Smooth muscle cell (in vitro differentiated cells): ENCODE data around the gene DIP2C. TPM values are rescaled to one million over a fixed set of nuclear protein-coding genes. Genes with fewer than 3 reads are reported as not detected.

Source experiments
- DNase-seq: peaks from one replicate; lab custom pipeline; 2025; ENCODE audit not compliant: unreplicated experiment; lab: John Stamatoyannopoulos, UW
- H2AFZ ChIP-seq: fragments of 200-600 bp; sonication (generic); 2 replicates; pipeline ENCODE4 v1.6.0; 2016; ENCODE audit warnings: antibody characterized with exemption, low read depth, mild to moderate bottlenecking
- H3F3A ChIP-seq: fragments of 200-600 bp; sonication (generic); 2 replicates; pipeline ENCODE4 v1.6.0; 2017; ENCODE audit warnings: antibody characterized with exemption, low read depth
- H3K27ac ChIP-seq: fragments of 200-600 bp; sonication (generic); 2 replicates; pipeline ENCODE4 v1.5.1; 2016; ENCODE audit warnings: low read depth, mild to moderate bottlenecking
- H3K27me3 ChIP-seq: fragments of 200-600 bp; sonication (generic); 2 replicates; pipeline ENCODE4 v1.6.1; 2016; ENCODE audit warnings: low read depth, mild to moderate bottlenecking
- H3K36me3 ChIP-seq: fragments of 200-600 bp; sonication (generic); 2 replicates; pipeline ENCODE4 v1.5.1; 2016; ENCODE audit warnings: low read depth
- H3K4me1 ChIP-seq: fragments of 200-600 bp; sonication (generic); 2 replicates; pipeline ENCODE4 v1.5.1; 2016; ENCODE audit warnings: low read depth
- H3K4me2 ChIP-seq: fragments of 200-600 bp; sonication (generic); 2 replicates; pipeline ENCODE4 v1.6.0; 2016; ENCODE audit warnings: mild to moderate bottlenecking
- H3K4me3 ChIP-seq: fragments of 200-600 bp; sonication (generic); 2 replicates; pipeline ENCODE4 v1.5.1; 2016; ENCODE audit warnings: mild to moderate bottlenecking
- H3K79me2 ChIP-seq: fragments of 200-600 bp; sonication (generic); 2 replicates; pipeline ENCODE4 v1.6.0; 2016; ENCODE audit warnings: low read depth, mild to moderate bottlenecking
- H3K9ac ChIP-seq: fragments of 200-600 bp; sonication (generic); 2 replicates; pipeline ENCODE4 v1.6.0; 2016; ENCODE audit warnings: low read depth
- H3K9me3 ChIP-seq: fragments of 200-600 bp; sonication (generic); replicated peaks from 2 replicates; pipeline ENCODE4 v1.5.1; 2016; ENCODE audit warnings: low read depth
- H4K20me1 ChIP-seq: fragments of 200-600 bp; sonication (generic); 2 replicates; pipeline ENCODE4 v1.6.0; 2016; ENCODE audit warnings: low read depth
- WGBS: methylation state at CpG from one replicate; pipeline ENCODE4 v1.1.7; 2016; ENCODE audit warnings: low lambda C conversion rate; 5-methylcytosine and 5-hydroxymethylcytosine counted together
- polyA plus RNA-seq: library from polyadenylated mRNA; unstranded; fragments of >200 nt; fragmentation: Nextera tagmentation; extraction: Ambion mirVana; gene quantifications from 2 replicates; pipeline ENCODE4 v1.2.1, GENCODE V29; 2016
- total RNA-seq: library from RNA; depleted of rRNA; stranded (reverse); fragments of >200 nt; gene quantifications from 2 replicates; pipeline ENCODE4 v1.2.3, GENCODE V29; 2014
- TF ChIP-seq, protein P1 (sequence below): fragments of 200-600 bp; sonication (generic); IDR thresholded peaks from 2 replicates; pipeline ENCODE4 v1.5.1; 2017; ENCODE audit warnings: borderline replicate concordance, mild to moderate bottlenecking, antibody characterized with exemption; ENCODE audit not compliant: insufficient read depth, poor library complexity, severe bottlenecking

DIP2C gene
- total and polyA plus RNA-seq, 2 experiments from 2014 or later: 14.9 to 15.3 TPM

DNA sequence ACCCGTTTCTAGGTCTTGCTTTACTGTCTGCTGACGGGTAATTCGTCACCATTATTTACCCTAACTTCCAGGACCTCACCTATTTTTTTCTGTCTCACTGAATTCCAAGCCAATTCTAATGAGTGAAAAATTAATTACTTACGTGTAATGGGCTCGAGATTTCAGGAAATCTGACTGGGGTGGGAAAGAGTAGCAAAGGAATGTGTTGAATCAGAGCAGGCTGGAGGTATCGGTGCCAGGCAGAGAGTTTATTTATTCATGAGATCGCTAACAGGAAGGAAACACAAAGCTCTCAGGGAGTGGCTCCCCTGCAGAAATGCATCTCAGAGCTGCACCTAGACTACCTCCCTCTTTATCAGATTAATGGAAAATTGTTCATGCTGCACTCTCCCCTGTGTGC lies 4.0 kb upstream of the DIP2C start:
- no peak overlapping the region for H3K9ac ChIP-seq
- no peak overlapping the region for H3K4me3 ChIP-seq
- peaks cover 7% of the 10 kb centered on the region for H3K4me1 ChIP-seq
- H3K9me3 ChIP-seq: no peaks in the 10 kb centered on the region
- 50% methylated on average over 7 of the region's 7 CpGs for WGBS
- H2AFZ ChIP-seq: no peak overlapping the region
- no peak overlapping the region for H3K27ac ChIP-seq
- H4K20me1 ChIP-seq: peaks cover 4% of the 10 kb centered on the region
- H3K27me3 ChIP-seq: no peaks in the 10 kb centered on the region
- no peak for DNase-seq
- H3K4me2 ChIP-seq: no peak overlapping the region
- no peaks in the 10 kb centered on the region for H3F3A ChIP-seq
- TF ChIP-seq, protein P1, sequence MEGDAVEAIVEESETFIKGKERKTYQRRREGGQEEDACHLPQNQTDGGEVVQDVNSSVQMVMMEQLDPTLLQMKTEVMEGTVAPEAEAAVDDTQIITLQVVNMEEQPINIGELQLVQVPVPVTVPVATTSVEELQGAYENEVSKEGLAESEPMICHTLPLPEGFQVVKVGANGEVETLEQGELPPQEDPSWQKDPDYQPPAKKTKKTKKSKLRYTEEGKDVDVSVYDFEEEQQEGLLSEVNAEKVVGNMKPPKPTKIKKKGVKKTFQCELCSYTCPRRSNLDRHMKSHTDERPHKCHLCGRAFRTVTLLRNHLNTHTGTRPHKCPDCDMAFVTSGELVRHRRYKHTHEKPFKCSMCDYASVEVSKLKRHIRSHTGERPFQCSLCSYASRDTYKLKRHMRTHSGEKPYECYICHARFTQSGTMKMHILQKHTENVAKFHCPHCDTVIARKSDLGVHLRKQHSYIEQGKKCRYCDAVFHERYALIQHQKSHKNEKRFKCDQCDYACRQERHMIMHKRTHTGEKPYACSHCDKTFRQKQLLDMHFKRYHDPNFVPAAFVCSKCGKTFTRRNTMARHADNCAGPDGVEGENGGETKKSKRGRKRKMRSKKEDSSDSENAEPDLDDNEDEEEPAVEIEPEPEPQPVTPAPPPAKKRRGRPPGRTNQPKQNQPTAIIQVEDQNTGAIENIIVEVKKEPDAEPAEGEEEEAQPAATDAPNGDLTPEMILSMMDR: no peak
- H3K36me3 ChIP-seq: no peaks in the 10 kb centered on the region
- peaks cover 6% of the 10 kb centered on the region for H3K79me2 ChIP-seq

DNA sequence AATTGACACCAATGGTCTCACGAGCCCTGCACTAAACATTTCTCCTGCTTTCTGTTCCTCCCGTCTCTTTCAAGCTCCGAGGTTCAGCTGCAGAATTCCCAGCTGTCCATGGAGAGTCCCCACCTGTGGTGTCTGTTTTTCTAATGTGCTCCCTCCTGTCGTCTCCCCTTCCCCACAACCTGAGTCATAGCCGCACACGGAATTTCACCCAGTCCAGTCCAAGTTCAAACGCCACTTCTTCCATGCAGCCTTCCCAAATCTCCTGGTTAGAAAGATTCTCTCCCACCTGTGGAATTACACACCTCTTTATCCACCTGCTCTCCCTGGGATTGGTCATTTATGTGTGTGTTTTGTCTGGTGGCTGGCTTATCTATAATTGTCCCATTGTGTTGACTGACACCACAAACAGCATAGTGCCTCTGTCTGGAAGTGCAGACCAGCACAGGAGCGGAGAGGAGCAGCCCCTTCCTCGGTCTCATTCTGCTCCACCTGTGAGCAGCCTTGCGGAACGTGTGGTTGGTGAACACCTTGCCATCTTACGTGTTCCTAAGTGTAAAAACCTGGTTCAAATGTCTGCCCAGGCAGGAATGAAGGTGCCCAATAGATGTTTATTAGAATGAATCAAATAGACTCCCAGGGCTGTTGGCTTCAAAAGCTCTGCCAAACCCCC lies 3.3 kb upstream of the DIP2C start:
- H3K79me2 ChIP-seq: peaks cover 13% of the 10 kb centered on the region
- no peak overlapping the region for H3K27ac ChIP-seq
- H3F3A ChIP-seq: no peaks in the 10 kb centered on the region
- TF ChIP-seq, protein P1: no peak
- no peaks in the 10 kb centered on the region for H3K36me3 ChIP-seq
- no peak for DNase-seq
- WGBS: 89% methylated on average over 12 of the region's 12 CpGs
- peaks cover 11% of the 10 kb centered on the region for H4K20me1 ChIP-seq
- no peaks in the 10 kb centered on the region for H3K27me3 ChIP-seq
- H3K4me1 ChIP-seq: peaks cover 11% of the 10 kb centered on the region
- no peak overlapping the region for H3K4me2 ChIP-seq
- no peak overlapping the region for H3K9ac ChIP-seq
- no peak overlapping the region for H3K4me3 ChIP-seq
- H3K9me3 ChIP-seq: no peaks in the 10 kb centered on the region
- H2AFZ ChIP-seq: no peak overlapping the region

DNA sequence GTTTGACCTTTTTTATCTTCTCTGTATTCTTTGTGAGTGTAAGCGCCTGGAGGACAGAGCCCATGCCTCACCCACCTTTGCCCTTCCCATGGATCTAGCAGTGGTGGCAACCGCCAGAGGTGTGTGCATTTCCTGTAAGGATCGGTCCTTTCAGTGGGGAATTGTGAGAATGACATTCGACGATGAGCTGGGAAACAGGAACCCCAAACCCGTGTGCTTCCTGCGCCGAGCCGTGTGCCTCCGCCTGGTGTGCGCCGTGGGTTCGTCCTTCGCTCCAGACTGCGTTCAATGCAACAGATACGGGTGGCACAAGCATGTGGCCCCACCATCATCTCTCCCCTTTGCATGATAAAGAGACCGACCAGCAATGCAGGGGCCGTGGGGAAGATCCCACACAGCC lies 1.7 kb upstream of the DIP2C start:
- Histone ChIP-seq H3K79me2 (peaks cover 29% of the 10 kb centered on the region), H3K4me3 (no peak overlapping the region), H3K9ac (no peak overlapping the region), H3K36me3 (no peaks in the 10 kb centered on the region), H3K27me3 (no peaks in the 10 kb centered on the region), H3F3A (no peaks in the 10 kb centered on the region), H2AFZ (no peak overlapping the region), H3K27ac (no peak overlapping the region), H3K4me1 (peaks cover 18% of the 10 kb centered on the region), H3K9me3 (no peaks in the 10 kb centered on the region), H3K4me2 (no peak overlapping the region), H4K20me1 (peaks cover 27% of the 10 kb centered on the region)
- 96% methylated on average over 18 of the region's 18 CpGs for WGBS
- no peak for DNase-seq
- TF ChIP-seq, protein P1: no peak
